CD8-positive, alpha-beta memory T cell (primary cell): ENCODE measurements around the gene STAT4. TPM values are rescaled to one million over a fixed set of nuclear protein-coding genes. Genes with fewer than 3 reads are reported as not detected.
A peak's percentile ranks its signal among the peaks of the same experiment; 100 is the strongest.

Experiments
- CTCF ChIA-PET: fragments of 350-600 bp; sonication (Branson Sonifier 250); formaldehyde crosslinking; loops from one replicate; lab custom pipeline; 2021; ENCODE audit warnings: antibody characterized with exemption; lab: Charles Lee
- POLR2A ChIA-PET: fragments of 350-600 bp; sonication (Branson Sonifier 250); formaldehyde crosslinking; loops from one replicate; lab custom pipeline; 2021; ENCODE audit warnings: antibody characterized with exemption; lab: Charles Lee
- DNase-seq, 5 donors: peaks; one replicate each; pipeline versions ENCODE4 v3.0.0 to v3.0.0-alpha.2; 2020 to 2022; ENCODE audit warnings: mixed read lengths in 1 of 5
- H3K27ac ChIP-seq: one replicate; pipeline ENCODE4 v1.7.0; 2013; ENCODE audit warnings: low read depth, mild to moderate bottlenecking, low read length, moderate library complexity
- H3K27me3 ChIP-seq: 2 replicates; pipeline ENCODE4 v1.7.0; 2013; ENCODE audit warnings: low read length, mild to moderate bottlenecking; ENCODE audit not compliant: insufficient read depth, poor library complexity, severe bottlenecking
- H3K36me3 ChIP-seq: 2 replicates; pipeline ENCODE4 v1.7.0; 2013; ENCODE audit warnings: mild to moderate bottlenecking, low read length, moderate library complexity; ENCODE audit not compliant: insufficient read depth
- H3K4me1 ChIP-seq: 2 replicates; pipeline ENCODE4 v1.7.0; 2013; ENCODE audit warnings: mild to moderate bottlenecking, low read length, moderate library complexity; ENCODE audit not compliant: insufficient read depth
- H3K4me3 ChIP-seq: 2 replicates; pipeline ENCODE4 v1.7.0; 2013; ENCODE audit warnings: mild to moderate bottlenecking, low read length
- H3K9me3 ChIP-seq: 2 replicates; pipeline ENCODE4 v1.7.0; 2013; ENCODE audit warnings: mild to moderate bottlenecking, low read length
- H3K27ac Mint-ChIP-seq, 8 donors: one replicate each; pipeline ENCODE4 v1.8.0; 2020 to 2021; ENCODE audit warnings: mixed read lengths in 8 of 8, mild to moderate bottlenecking in 6 of 8, inconsistent platforms in 3 of 8, moderate library complexity in 3 of 8
- H3K27me3 Mint-ChIP-seq, 2 donors: one replicate each; pipeline ENCODE4 v1.8.0; 2020 to 2021; ENCODE audit warnings: mixed read lengths in 2 of 2, mild to moderate bottlenecking in 1 of 2, moderate library complexity in 1 of 2
- H3K36me3 Mint-ChIP-seq, 3 donors: one replicate each; pipeline ENCODE4 v1.8.0; 2020 to 2021; ENCODE audit warnings: mixed read lengths in 3 of 3, inconsistent platforms in 1 of 3, mild to moderate bottlenecking in 1 of 3
- H3K4me1 Mint-ChIP-seq, 3 donors: one replicate each; pipeline ENCODE4 v1.8.0; 2020 to 2021; ENCODE audit warnings: mixed read lengths in 3 of 3, inconsistent platforms in 1 of 3, mild to moderate bottlenecking in 1 of 3
- H3K4me3 Mint-ChIP-seq, 7 donors: one replicate each; pipeline ENCODE4 v1.8.0; 2020 to 2021; ENCODE audit warnings: mixed read lengths in 7 of 7, mild to moderate bottlenecking in 6 of 7, moderate library complexity in 4 of 7, inconsistent platforms in 2 of 7
- H3K9me3 Mint-ChIP-seq, 5 donors: one replicate each; pipeline ENCODE4 v1.8.0; 2020 to 2022; ENCODE audit warnings: mixed read lengths in 5 of 5, mild to moderate bottlenecking in 3 of 5, moderate library complexity in 2 of 5, inconsistent platforms in 1 of 5
- polyA plus RNA-seq: library from polyadenylated mRNA; unstranded; fragments of 300-500 nt; fragmentation: Illumina TruSeq; gene quantifications from one replicate; pipeline ENCODE4 v1.2.3, GENCODE V29; 2021
- total RNA-seq, 2 experiments: library from RNA; stranded (reverse); gene quantifications; one replicate each; pipeline ENCODE4 v1.2.3, GENCODE V29; 2021

The STAT4 gene
- total and polyA plus RNA-seq, 3 experiments from 2014 or later: 53.0 to 88.2 (median 54.7) TPM

DNA sequence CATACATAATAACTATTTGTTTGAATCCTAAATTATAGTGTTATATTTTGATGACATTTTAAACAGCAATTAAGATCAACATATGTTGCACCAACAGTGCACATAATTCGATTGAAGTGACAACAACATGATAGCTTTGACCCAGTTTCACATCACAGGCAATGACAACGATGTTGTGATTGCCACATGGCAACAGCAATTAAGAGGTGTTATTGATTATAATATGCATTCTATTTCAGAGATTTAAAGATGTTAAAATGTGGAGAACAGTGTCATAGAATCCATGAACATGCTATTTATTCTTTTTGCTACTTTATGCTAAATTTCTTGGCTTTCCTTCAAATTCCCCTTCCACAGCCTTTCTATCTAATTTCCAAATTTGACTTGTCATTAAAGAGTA is 68.5 kb downstream of the STAT4 start:
- Histone ChIP-seq H3K4me1 (peaks cover 8% of the 10 kb centered on the region), H3K4me3 (no peak overlapping the region), H3K9me3 (no peaks in the 10 kb centered on the region), H3K36me3 (no peaks in the 10 kb centered on the region), H3K27ac (no peak overlapping the region), H3K27me3 (no peaks in the 10 kb centered on the region)
- Mint-ChIP-seq H3K4me3 (no peak overlapping the region), H3K4me1 (peaks cover 36 to 58% (median 54%) of the 10 kb centered on the region in 3 donors), H3K27me3 (no peaks in the 10 kb centered on the region), H3K27ac (peak overlapping the region in 7 of 8 donors; percentile 34 to 81 (median 71)), H3K9me3 (peaks cover 0 to 15% (median 5%) of the 10 kb centered on the region in 5 donors), H3K36me3 (peaks cover 26 to 52% (median 33%) of the 10 kb centered on the region in 3 donors)
- ChIA-PET POLR2A (no interaction called here), CTCF (no interaction called here)
- no peak for DNase-seq

DNA sequence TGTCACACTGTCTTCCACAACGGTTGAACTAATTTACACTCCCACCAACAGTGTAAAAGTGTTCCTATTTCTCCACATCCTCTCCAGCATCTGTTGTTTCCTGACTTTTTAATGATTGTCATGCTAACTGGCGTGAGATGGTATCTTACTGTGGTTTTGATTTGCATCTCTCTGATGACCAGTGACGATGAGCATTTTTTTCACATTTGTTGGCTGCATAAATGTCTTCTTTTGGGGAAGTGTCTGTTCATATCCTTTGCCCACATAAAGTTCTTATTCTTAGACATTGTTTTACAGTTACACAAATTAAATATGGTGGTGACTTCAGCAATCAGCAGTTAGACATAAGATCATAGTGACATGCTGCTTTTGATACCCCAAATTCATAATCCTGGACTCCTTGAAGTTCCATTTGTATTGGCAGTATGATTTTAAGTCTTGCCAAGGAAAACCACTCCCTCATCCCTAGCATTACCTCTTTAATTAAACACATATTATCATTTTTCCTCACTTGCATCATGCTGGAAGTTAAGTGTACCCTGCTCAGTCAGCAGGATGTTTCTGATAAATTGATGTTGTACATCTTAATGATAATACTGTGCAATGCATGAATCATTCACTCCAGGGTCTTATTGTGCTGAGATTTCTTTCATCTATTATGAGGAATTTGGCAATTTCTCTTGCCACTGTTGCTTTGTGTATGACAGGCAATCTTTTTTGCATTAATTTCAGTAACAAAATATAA is 69.2 kb downstream of the STAT4 start:
- Histone ChIP-seq H3K27ac (no peak overlapping the region), H3K4me1 (peaks cover 8% of the 10 kb centered on the region), H3K27me3 (no peaks in the 10 kb centered on the region), H3K4me3 (no peak overlapping the region), H3K36me3 (no peaks in the 10 kb centered on the region), H3K9me3 (no peaks in the 10 kb centered on the region)
- H3K4me1 Mint-ChIP-seq: peaks cover 32 to 63% (median 53%) of the 10 kb centered on the region in 3 donors
- ChIA-PET POLR2A (no interaction called here), CTCF (no interaction called here)
- no peaks in the 10 kb centered on the region for H3K27me3 Mint-ChIP-seq
- DNase-seq: no peak
- peak overlapping the region in 5 of 8 donors; percentile 15 to 73 (median 39) for H3K27ac Mint-ChIP-seq
- peak overlapping the region in 1 of 7 donors; percentile 49 for H3K4me3 Mint-ChIP-seq
- H3K36me3 Mint-ChIP-seq: peaks cover 21 to 58% (median 29%) of the 10 kb centered on the region in 3 donors
- peaks cover 0 to 14% (median 2%) of the 10 kb centered on the region in 5 donors for H3K9me3 Mint-ChIP-seq

DNA sequence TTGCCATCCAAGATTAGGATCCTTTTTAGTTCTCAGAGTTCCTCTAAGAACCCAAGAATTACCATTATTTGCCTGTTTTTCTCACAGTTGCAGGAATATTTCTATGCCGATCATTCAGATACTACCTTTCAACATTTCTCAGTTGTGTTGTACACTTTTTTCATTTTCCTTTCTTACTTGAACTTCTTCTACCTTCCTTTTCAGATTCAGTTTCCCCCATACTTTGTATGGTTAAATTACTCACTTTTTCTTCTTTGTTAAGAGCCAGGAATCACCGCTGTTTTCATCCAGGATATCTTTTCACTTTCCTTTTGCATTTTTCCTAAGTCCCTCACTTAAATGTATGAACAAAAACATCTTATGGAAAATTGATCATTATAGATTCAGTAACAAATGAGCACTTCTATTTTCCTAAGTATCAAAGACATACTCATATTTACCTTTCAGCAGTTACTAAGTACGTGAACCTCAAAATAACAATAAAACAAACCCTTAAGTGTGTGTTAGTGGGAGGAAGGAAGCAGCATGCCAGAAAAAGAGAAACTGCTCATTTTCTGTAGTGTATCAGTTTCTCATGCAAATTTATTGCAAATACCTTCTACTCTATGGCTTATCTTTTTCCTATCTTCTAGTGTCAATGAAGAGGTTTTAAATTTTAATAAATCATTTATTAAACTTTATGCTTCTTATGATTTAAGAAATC is 72.5 kb downstream of the STAT4 start:
- peaks cover 30 to 64% (median 34%) of the 10 kb centered on the region in 3 donors for H3K36me3 Mint-ChIP-seq
- H3K4me3 Mint-ChIP-seq: peak overlapping the region in 4 of 7 donors; percentile 12 to 49 (median 34)
- no peaks in the 10 kb centered on the region for H3K9me3 ChIP-seq
- ChIA-PET POLR2A (interaction anchor here (0.7 kb wide), 1 partner anchor 73 kb away, joined by 3 read pairs; the partner anchor contains the start of gene STAT4), CTCF (no interaction called here)
- no peaks in the 10 kb centered on the region for H3K27me3 Mint-ChIP-seq
- H3K4me3 ChIP-seq: no peak overlapping the region
- no peak overlapping the region for H3K27ac ChIP-seq
- H3K4me1 Mint-ChIP-seq: peaks cover 37 to 66% (median 51%) of the 10 kb centered on the region in 3 donors
- H3K27me3 ChIP-seq: no peaks in the 10 kb centered on the region
- no peaks in the 10 kb centered on the region for H3K36me3 ChIP-seq
- peak overlapping the region; percentile 1 to 97 (median 88) for H3K27ac Mint-ChIP-seq
- H3K9me3 Mint-ChIP-seq: peaks cover 0 to 9% (median 2%) of the 10 kb centered on the region in 5 donors
- DNase-seq: no peak
- H3K4me1 ChIP-seq: peaks cover 8% of the 10 kb centered on the region

DNA sequence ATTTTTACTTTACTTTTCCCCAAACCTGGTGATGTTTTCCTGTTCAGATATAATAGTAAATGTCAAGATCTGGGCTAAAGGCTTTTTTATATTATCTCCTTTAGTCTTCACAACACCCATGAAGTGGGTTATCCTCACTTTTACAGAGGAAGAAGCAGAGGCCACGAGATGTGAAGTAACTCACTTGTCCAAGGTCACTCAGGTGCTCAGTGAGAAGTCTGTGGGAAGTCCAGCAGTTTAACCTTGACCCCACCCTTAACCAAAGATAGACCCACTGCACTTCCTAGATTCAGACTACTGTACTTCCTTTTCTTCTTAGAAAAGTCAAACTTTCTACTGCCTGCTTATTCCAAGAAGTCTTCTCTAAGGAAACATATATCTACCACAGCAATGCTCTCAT is 80.5 kb downstream of the STAT4 start:
- no peaks in the 10 kb centered on the region for H3K9me3 Mint-ChIP-seq
- H3K36me3 ChIP-seq: no peaks in the 10 kb centered on the region
- DNase-seq: no peak
- H3K27ac Mint-ChIP-seq: peak overlapping the region; percentile 68 to 96 (median 88)
- ChIA-PET POLR2A (interaction anchor here (1.0 kb wide), 1 partner anchor 81 kb away, joined by 3 read pairs; the partner anchor contains the start of gene STAT4), CTCF (interaction anchor here (0.7 to 2.5 kb wide), 3 partner anchors 8 to 85 kb away, joined by 3 to 11 read pairs (median 4); no protein-coding TSS in a partner anchor)
- peaks cover 45% of the 10 kb centered on the region for H3K4me1 ChIP-seq
- H3K27ac ChIP-seq: no peak overlapping the region
- no peaks in the 10 kb centered on the region for H3K27me3 ChIP-seq
- H3K27me3 Mint-ChIP-seq: no peaks in the 10 kb centered on the region
- H3K36me3 Mint-ChIP-seq: peaks cover 16 to 56% (median 17%) of the 10 kb centered on the region in 3 donors
- no peaks in the 10 kb centered on the region for H3K9me3 ChIP-seq
- peaks cover 52 to 70% (median 69%) of the 10 kb centered on the region in 3 donors for H3K4me1 Mint-ChIP-seq
- H3K4me3 Mint-ChIP-seq: peak overlapping the region; percentile 1 to 50 (median 14)
- no peak overlapping the region for H3K4me3 ChIP-seq

DNA sequence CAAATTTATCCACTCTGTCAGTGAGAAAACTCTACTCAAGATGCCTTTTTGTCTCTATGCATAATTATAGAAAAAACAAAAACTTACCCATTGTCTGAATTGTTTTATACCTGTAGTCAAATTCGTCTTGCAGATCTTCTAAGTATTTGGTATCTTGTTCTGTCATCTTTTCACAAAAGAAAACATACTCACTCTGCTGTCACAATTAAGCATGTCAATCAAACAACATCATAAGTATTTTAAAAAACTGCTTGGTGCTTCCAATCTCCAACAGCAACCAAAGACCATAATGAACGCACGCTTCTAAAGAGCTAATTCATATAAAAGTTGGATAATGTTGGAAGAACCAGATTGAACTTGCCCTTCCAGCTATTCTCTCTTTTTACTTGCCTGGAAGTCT is 81.2 kb downstream of the STAT4 start:
- Mint-ChIP-seq H3K36me3 (peaks cover 14 to 59% (median 17%) of the 10 kb centered on the region in 3 donors), H3K4me3 (peak overlapping the region in 1 of 7 donors; percentile 51), H3K9me3 (no peaks in the 10 kb centered on the region), H3K27ac (peak overlapping the region; percentile 26 to 96 (median 88)), H3K4me1 (peaks cover 55 to 77% (median 74%) of the 10 kb centered on the region in 3 donors), H3K27me3 (no peaks in the 10 kb centered on the region)
- ChIA-PET POLR2A (no interaction called here), CTCF (interaction anchor here (2.5 kb wide), 1 partner anchor 86 kb away, joined by 11 read pairs; no protein-coding TSS in a partner anchor)
- Histone ChIP-seq H3K4me3 (no peak overlapping the region), H3K27ac (no peak overlapping the region), H3K27me3 (no peaks in the 10 kb centered on the region), H3K9me3 (no peaks in the 10 kb centered on the region), H3K36me3 (no peaks in the 10 kb centered on the region), H3K4me1 (peaks cover 50% of the 10 kb centered on the region)
- no peak for DNase-seq

DNA sequence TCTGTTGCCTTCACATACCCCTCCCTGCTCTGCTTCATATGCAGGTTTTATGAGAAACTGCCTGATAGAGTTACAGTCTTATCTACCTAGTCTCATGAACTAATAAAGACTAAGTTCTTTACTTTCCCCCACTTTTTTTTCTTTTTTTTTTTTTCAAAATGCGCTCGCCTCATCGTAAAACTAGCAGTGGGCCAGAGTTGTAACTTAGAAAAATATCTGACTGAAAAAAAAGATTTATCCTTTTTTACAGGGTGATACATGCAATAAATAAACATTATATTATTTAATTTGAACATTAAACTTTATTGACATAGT is 83.9 kb downstream of the STAT4 start:
- DNase-seq: no peak
- Histone ChIP-seq H3K27me3 (no peaks in the 10 kb centered on the region), H3K4me1 (peaks cover 74% of the 10 kb centered on the region), H3K4me3 (no peak overlapping the region), H3K9me3 (no peaks in the 10 kb centered on the region), H3K36me3 (peaks cover 3% of the 10 kb centered on the region), H3K27ac (no peak overlapping the region)
- peak overlapping the region in 7 of 8 donors; percentile 62 to 92 (median 89) for H3K27ac Mint-ChIP-seq
- ChIA-PET POLR2A (no interaction called here), CTCF (interaction anchor here (1.3 to 1.4 kb wide), 2 partner anchors 15 to 37 kb away, joined by 4 read pairs; no protein-coding TSS in a partner anchor)
- H3K27me3 Mint-ChIP-seq: no peaks in the 10 kb centered on the region
- H3K4me3 Mint-ChIP-seq: peak overlapping the region in 6 of 7 donors; percentile 46 to 79 (median 70)
- peaks cover 11 to 61% (median 14%) of the 10 kb centered on the region in 3 donors for H3K36me3 Mint-ChIP-seq
- no peaks in the 10 kb centered on the region for H3K9me3 Mint-ChIP-seq
- H3K4me1 Mint-ChIP-seq: peaks cover 75 to 95% (median 90%) of the 10 kb centered on the region in 3 donors

DNA sequence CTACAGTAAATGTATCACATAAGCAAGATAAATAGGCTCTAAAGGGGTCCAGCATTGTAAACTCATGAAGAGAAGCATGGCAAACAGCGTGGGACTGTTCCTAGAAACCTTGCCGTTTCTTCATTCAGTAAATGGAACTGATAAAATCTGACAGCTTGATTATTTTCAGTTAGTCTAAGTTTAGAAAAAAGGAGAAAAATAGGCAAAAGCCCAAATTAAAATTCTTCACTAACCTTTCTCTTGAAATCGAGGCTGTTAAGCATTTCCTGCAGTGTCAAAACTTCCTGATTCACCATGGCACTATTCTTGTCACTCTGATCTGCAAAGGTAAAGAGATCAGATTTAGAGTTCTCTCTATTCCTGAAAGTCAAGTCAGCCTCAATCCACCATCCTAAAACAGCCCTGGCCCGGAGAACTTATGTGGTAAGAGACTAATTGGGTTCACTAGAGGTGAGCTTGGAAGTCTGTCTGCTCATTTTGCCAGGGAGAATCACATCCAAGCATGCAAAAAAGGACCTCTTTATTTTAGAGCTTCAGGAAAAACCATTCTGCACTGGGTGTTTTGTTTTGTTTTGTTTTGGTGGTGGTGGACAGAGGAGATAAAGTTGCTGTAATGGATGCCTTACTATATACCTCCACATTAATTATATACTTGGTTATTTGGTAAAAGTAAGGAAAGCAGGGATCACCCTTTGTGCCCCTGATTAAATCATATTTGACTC is 84.4 kb downstream of the STAT4 start:
- peaks cover 77 to 95% (median 90%) of the 10 kb centered on the region in 3 donors for H3K4me1 Mint-ChIP-seq
- POLR2A ChIA-PET: interaction anchor here (0.6 kb wide), 1 partner anchor 84 kb away, joined by 3 read pairs; no protein-coding TSS in a partner anchor
- Histone ChIP-seq H3K9me3 (no peaks in the 10 kb centered on the region), H3K4me3 (peak overlapping the region; percentile 9), H3K27me3 (no peaks in the 10 kb centered on the region), H3K36me3 (peaks cover 3% of the 10 kb centered on the region), H3K4me1 (peaks cover 74% of the 10 kb centered on the region), H3K27ac (no peak overlapping the region)
- peak overlapping the region; percentile 62 to 92 (median 86) for H3K27ac Mint-ChIP-seq
- H3K27me3 Mint-ChIP-seq: no peaks in the 10 kb centered on the region
- DNase-seq: peak in 1 of 5 donors; percentile 15
- no peaks in the 10 kb centered on the region for H3K9me3 Mint-ChIP-seq
- H3K36me3 Mint-ChIP-seq: peaks cover 7 to 61% (median 14%) of the 10 kb centered on the region in 3 donors
- H3K4me3 Mint-ChIP-seq: peak overlapping the region; percentile 50 to 79 (median 75)
- CTCF ChIA-PET: interaction anchor here (0.9 to 1.4 kb wide), 3 partner anchors 14 to 89 kb away, joined by 4 read pairs; no protein-coding TSS in a partner anchor
